Vagina (tissue), 2 donors: Measurements from ENCODE around the gene PRKCG.
"Not testable (repeated sequence)": the region's sequence is repeated elsewhere in the genome, so short reads cannot be mapped to it uniquely, and the experiment has no call there.

Experiments used
- CTCF ChIP-seq, 3 experiments: fragments of 450-650 bp in 2 of 3; fragments of 200-600 bp in 1 of 3; sonication (generic) in 1 of 3; IDR thresholded peaks; one replicate each; pipeline ENCODE4 v1.5.1; 2017 to 2019; ENCODE audit warnings: antibody characterized with exemption in 3 of 3, mild to moderate bottlenecking in 2 of 3, moderate library complexity in 2 of 3
- POLR2A ChIP-seq, 2 donors: fragments of 450-650 bp; IDR thresholded peaks; one replicate each; pipeline ENCODE4 v1.6.1; 2017; ENCODE audit warnings: antibody characterized with exemption in 2 of 2, mild to moderate bottlenecking in 2 of 2, moderate library complexity in 2 of 2
- POLR2AphosphoS5 ChIP-seq, 2 donors: sonication (generic); formaldehyde crosslinking; IDR thresholded peaks; one replicate each; pipeline ENCODE4 v1.9.0; 2017; ENCODE audit warnings: antibody characterized with exemption in 2 of 2, mild to moderate bottlenecking in 2 of 2, low read depth in 1 of 2; ENCODE audit not compliant: insufficient read depth in 1 of 2

- TF ChIP-seq CTCF (IDR thresholded peaks at IDR 0.05); POLR2AphosphoS5 (IDR thresholded peaks at IDR 0.05; ENCODE audit: insufficient read depth in 1 of 2, low read depth in 1 of 2); POLR2A (IDR thresholded peaks at IDR 0.05): not testable (repeated sequence)
Observed at GRCh38 chr19:53838446-53838845, 43.6 kb upstream of the PRKCG start.
